NCI-H748 treated with DMSO at 0.1 percent for 48 hours (cell line): ENCODE data around the gene PDGFB.
"Not testable (repeated sequence)": the region's sequence is repeated elsewhere in the genome, so short reads cannot be mapped to it uniquely, and the experiment has no call there.

Experiments used
- DNase-seq: peaks from one replicate; lab custom pipeline; 2025; lab: John Stamatoyannopoulos, UW

Gene PDGFB

GRCh38 chr22:39226353-39226752 lies 18.4 kb downstream of the PDGFB start:
- no peak for DNase-seq

GRCh38 chr22:39225591-39225990 lies 19.2 kb downstream of the PDGFB start:
- DNase-seq, result no peak

- DNase-seq, result no peak
Measured at GRCh38 chr22:39224550-39224949, 20.2 kb downstream of the PDGFB start.

GRCh38 chr22:39223091-39223710 lies 21.6 kb downstream of the PDGFB start:
- DNase-seq, result no peak

GRCh38 chr22:39221999-39222686 lies 22.6 kb downstream of the PDGFB start:
- DNase-seq, result no peak

- DNase-seq, result no peak
Measured at GRCh38 chr22:39220890-39221850, 23.6 kb downstream of the PDGFB start.

- DNase-seq, result no peak
Measured at GRCh38 chr22:39220450-39220849, 24.3 kb downstream of the PDGFB start.

GRCh38 chr22:39219071-39220039 lies 25.4 kb downstream of the PDGFB start:
- no peak for DNase-seq

- DNase-seq, result not testable (repeated sequence)
Measured at GRCh38 chr22:39218432-39218831, 26.4 kb downstream of the PDGFB start.

- no peak for DNase-seq
Measured at GRCh38 chr22:39216143-39216490, 28.7 kb downstream of the PDGFB start.

- no peak for DNase-seq
Measured at GRCh38 chr22:39215426-39216142, 29.2 kb downstream of the PDGFB start.

- DNase-seq, result no peak
Measured at GRCh38 chr22:39215070-39215396, 29.7 kb downstream of the PDGFB start.

GRCh38 chr22:39214383-39215069 lies 30.3 kb downstream of the PDGFB start:
- DNase-seq, result no peak

- no peak for DNase-seq
Measured at GRCh38 chr22:39214006-39214382, 30.8 kb downstream of the PDGFB start.

GRCh38 chr22:39212721-39213376 lies 31.9 kb downstream of the PDGFB start:
- DNase-seq, result no peak

- peak; percentile 51 for DNase-seq
Measured at GRCh38 chr22:39209756-39210155, 35.0 kb downstream of the PDGFB start.

- DNase-seq, result no peak
Measured at GRCh38 chr22:39208013-39208680, 36.6 kb downstream of the PDGFB start.

- peak; percentile 46 for DNase-seq
Measured at GRCh38 chr22:39207141-39208012, 37.4 kb downstream of the PDGFB start.
